ENCODE results near the gene CIC.

GRCh38 chr19:42284591-42285341 is 15.7 kb downstream of the CIC start:
- TF ChIP-seq CTCF (IDR thresholded peaks at IDR 0.05 in 2 of 3, conservative IDR thresholded peaks at IDR 0.05 in 1 of 3; ENCODE audit: insufficient read depth in 2 of 3, low read depth in 1 of 3, low read length in 3 of 3) (no peak), TEAD2 (tag; IDR thresholded peaks at IDR 0.05) (no peak), BRD4 (IDR thresholded peaks at IDR 0.05) (no peak), CHD4 (IDR thresholded peaks at IDR 0.05; ENCODE audit: insufficient read depth, insufficient replicate concordance, low read depth, low read length, poor library complexity, severe bottlenecking) (no peak), TCF7 (IDR thresholded peaks at IDR 0.05; ENCODE audit: borderline replicate concordance) (no peak), RFX1 (IDR thresholded peaks at IDR 0.05) (no peak), TSC22D4 (tag; IDR thresholded peaks at IDR 0.05) (no peak)
- TF ChIP-seq, protein P1, sequence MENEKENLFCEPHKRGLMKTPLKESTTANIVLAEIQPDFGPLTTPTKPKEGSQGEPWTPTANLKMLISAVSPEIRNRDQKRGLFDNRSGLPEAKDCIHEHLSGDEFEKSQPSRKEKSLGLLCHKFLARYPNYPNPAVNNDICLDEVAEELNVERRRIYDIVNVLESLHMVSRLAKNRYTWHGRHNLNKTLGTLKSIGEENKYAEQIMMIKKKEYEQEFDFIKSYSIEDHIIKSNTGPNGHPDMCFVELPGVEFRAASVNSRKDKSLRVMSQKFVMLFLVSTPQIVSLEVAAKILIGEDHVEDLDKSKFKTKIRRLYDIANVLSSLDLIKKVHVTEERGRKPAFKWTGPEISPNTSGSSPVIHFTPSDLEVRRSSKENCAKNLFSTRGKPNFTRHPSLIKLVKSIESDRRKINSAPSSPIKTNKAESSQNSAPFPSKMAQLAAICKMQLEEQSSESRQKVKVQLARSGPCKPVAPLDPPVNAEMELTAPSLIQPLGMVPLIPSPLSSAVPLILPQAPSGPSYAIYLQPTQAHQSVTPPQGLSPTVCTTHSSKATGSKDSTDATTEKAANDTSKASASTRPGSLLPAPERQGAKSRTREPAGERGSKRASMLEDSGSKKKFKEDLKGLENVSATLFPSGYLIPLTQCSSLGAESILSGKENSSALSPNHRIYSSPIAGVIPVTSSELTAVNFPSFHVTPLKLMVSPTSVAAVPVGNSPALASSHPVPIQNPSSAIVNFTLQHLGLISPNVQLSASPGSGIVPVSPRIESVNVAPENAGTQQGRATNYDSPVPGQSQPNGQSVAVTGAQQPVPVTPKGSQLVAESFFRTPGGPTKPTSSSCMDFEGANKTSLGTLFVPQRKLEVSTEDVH (IDR thresholded peaks at IDR 0.05; ENCODE audit: low read depth, partially characterized antibody) = no peak
